Adipose tissue (tissue), 3 donors: ENCODE results near the gene TDRD15. TPM values are rescaled to one million over a fixed set of nuclear protein-coding genes. Genes with fewer than 3 reads are reported as not detected.
"Not testable (repeated sequence)": the region's sequence is repeated elsewhere in the genome, so short reads cannot be mapped to it uniquely, and the experiment has no call there.

Experiments
- H3K27ac ChIP-seq: one replicate; pipeline ENCODE4 v1.5.1; 2013; ENCODE audit warnings: low read depth, low read length
- WGBS, 3 donors: extraction: QIAGEN DNeasy Blood & Tissue Kit; methylation state at CpG; one replicate each; pipeline ENCODE4 v1.1.7; 2013; 5-methylcytosine and 5-hydroxymethylcytosine counted together
- polyA plus RNA-seq, 3 donors: library from polyadenylated mRNA; stranded (reverse); fragments of 200-250 nt; gene quantifications; one replicate each; pipeline ENCODE4 v1.2.3, GENCODE V29; 2013
- donor health status: healthy with polysubstance abuse.
- donor health status: Bipolar disorder and iron deficiency.
- donor health status: healthy.

Gene TDRD15
- polyA plus RNA-seq, 3 donors: not detected

GRCh38 chr2:21118302-21118920 lies 5.4 kb upstream of the TDRD15 start:
- H3K27ac ChIP-seq: no peak overlapping the region
- 35 to 45% (median 43%) methylated on average over 3 of the region's 3 CpGs for WGBS, 3 donors

- 68 to 78% (median 77%) methylated on average over 5 of the region's 5 CpGs for WGBS, 3 donors
- H3K27ac ChIP-seq: no peak overlapping the region
Measured at GRCh38 chr2:21131861-21132260, 8.1 kb downstream of the TDRD15 start.

GRCh38 chr2:21135585-21135984 lies 11.8 kb downstream of the TDRD15 start:
- WGBS, 3 donors: 68 to 84% (median 72%) methylated on average over 2 of the region's 2 CpGs
- H3K27ac ChIP-seq: no peak overlapping the region

- H3K27ac ChIP-seq: no peak overlapping the region
- 66 to 82% (median 73%) methylated on average over 2 of the region's 2 CpGs for WGBS, 3 donors
Measured at GRCh38 chr2:21142149-21142548, 18.4 kb downstream of the TDRD15 start.

GRCh38 chr2:21146638-21147037 lies 22.9 kb downstream of the TDRD15 start:
- 90 to 91% (median 90%) methylated on average over 2 of the region's 2 CpGs for WGBS, 3 donors
- no peak overlapping the region for H3K27ac ChIP-seq

GRCh38 chr2:21148718-21149117 lies 24.9 kb downstream of the TDRD15 start:
- no peak overlapping the region for H3K27ac ChIP-seq

- not testable (repeated sequence) for H3K27ac ChIP-seq
- WGBS, 3 donors: 27 to 76% (median 75%) methylated on average over 2 of the region's 2 CpGs
Measured at GRCh38 chr2:21151234-21151633, 27.5 kb downstream of the TDRD15 start.

- 32 to 54% (median 38%) methylated on average over 3 of the region's 3 CpGs for WGBS, 3 donors
- no peak overlapping the region for H3K27ac ChIP-seq
Measured at GRCh38 chr2:21155365-21156136, 31.8 kb downstream of the TDRD15 start.

- H3K27ac ChIP-seq: no peak overlapping the region
- 90 to 98% (median 91%) methylated on average over 6 of the region's 6 CpGs for WGBS, 3 donors
Measured at GRCh38 chr2:21161122-21161521, 37.4 kb downstream of the TDRD15 start.

- H3K27ac ChIP-seq: no peak overlapping the region
- WGBS, 3 donors: 78 to 91% (median 87%) methylated on average over 7 of the region's 7 CpGs
Measured at GRCh38 chr2:21161832-21162614, 38.3 kb downstream of the TDRD15 start.

GRCh38 chr2:21162615-21162878 lies 38.8 kb downstream of the TDRD15 start:
- WGBS, 3 donors: 66 to 75% (median 69%) methylated on average over 5 of the region's 5 CpGs
- no peak overlapping the region for H3K27ac ChIP-seq

- 88 to 94% (median 91%) methylated on average over 9 of the region's 9 CpGs for WGBS, 3 donors
- no peak overlapping the region for H3K27ac ChIP-seq
Measured at GRCh38 chr2:21163213-21163612, 39.4 kb downstream of the TDRD15 start.

GRCh38 chr2:21165350-21165749 lies 41.6 kb downstream of the TDRD15 start:
- WGBS, 3 donors: 0 to 10% (median 6%) methylated on average over 1 of the region's 1 CpG
- no peak overlapping the region for H3K27ac ChIP-seq

- H3K27ac ChIP-seq: no peak overlapping the region
- 26 to 41% (median 33%) methylated on average over 5 of the region's 5 CpGs for WGBS, 3 donors
Measured at GRCh38 chr2:21175895-21176646, 52.3 kb downstream of the TDRD15 start.

- no peak overlapping the region for H3K27ac ChIP-seq
- WGBS, 3 donors: 75 to 86% (median 84%) methylated on average over 5 of the region's 5 CpGs
Measured at GRCh38 chr2:21181957-21182356, 58.2 kb downstream of the TDRD15 start.

- WGBS, 3 donors: 56 to 86% (median 69%) methylated on average over 4 of the region's 4 CpGs
Measured at GRCh38 chr2:21183306-21183705, 59.5 kb downstream of the TDRD15 start.

GRCh38 chr2:21183726-21184125 lies 60.0 kb downstream of the TDRD15 start:
- 61 to 86% (median 79%) methylated on average over 2 of the region's 2 CpGs for WGBS, 3 donors
- H3K27ac ChIP-seq: no peak overlapping the region

More at GRCh38 chr2:21183306-21183705, 59.5 kb downstream of the TDRD15 start:
- no peak overlapping the region for H3K27ac ChIP-seq

- no peak overlapping the region for H3K27ac ChIP-seq
- 79 to 97% (median 90%) methylated on average over 2 of the region's 2 CpGs for WGBS, 3 donors
Measured at GRCh38 chr2:21191535-21191934, 67.8 kb downstream of the TDRD15 start.
